HG03342 (cell line): ENCODE data around the gene OR2D2.
"Not testable (repeated sequence)": the region's sequence is repeated elsewhere in the genome, so short reads cannot be mapped to it uniquely, and the experiment has no call there.

Experiments
- ATAC-seq: cut with Tn5 transposase; IDR thresholded peaks from one replicate; pipeline ENCODE4 v1.9.1; 2021; ENCODE audit warnings: mild to moderate bottlenecking, moderate library complexity; ENCODE audit not compliant: unreplicated experiment

Gene OR2D2

GRCh38 chr11:6892400-6892799 is at the start of gene OR2D2:
OR2D2 (minus strand) TSS chr11:6892500; CDS start chr11:6892500, 0 bp downstream.
- ATAC-seq = no peak

DNA sequence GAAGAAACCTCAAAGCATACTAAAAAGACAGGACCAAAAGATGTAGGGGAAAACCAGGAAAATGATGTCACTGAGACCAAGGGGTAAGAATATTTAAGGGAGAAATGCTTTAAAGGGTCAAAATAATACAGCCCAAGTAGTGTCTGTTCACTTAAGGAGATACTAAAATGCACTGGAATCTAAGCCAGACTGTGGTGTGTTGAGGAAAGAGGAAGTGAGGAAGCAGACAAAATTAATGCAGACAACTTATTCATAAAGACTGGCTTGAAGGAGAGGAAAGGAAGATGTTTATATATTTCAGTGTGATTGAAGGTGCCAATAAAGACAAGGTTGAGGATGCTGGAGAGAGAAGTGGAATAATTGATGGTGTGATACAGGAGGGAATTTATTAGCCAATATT is 49.7 kb upstream of the OR2D2 start:
- ATAC-seq = no peak

GRCh38 chr11:6932145-6932544 is 39.8 kb upstream of the OR2D2 start:
- ATAC-seq = no peak

DNA sequence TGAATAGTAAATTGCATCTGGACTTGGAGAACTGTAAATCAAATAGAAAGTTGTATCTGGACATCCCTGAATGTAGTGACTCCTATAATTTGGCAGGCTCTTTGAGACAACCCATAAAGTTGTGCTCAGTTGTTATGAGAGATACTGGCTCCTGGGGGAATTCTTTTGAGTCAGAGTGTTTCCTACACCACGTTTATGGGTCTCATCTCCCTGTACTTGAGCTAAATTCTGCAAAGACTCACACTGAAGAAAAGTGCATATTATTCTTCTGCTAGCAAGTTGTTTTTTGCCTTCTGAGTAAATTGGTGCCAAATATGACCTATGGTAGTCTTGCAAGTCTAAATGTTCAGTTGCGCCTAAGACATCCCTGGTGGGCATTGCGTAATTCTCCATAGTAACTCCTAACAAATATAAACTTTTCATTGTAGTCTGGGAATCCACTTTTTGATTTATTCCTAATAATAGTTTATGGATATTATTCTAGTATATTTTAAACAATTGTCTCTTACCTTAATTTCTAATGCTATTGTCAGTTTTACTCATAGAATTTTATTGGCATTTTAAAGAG is 38.9 kb upstream of the OR2D2 start:
- ATAC-seq = no peak

DNA sequence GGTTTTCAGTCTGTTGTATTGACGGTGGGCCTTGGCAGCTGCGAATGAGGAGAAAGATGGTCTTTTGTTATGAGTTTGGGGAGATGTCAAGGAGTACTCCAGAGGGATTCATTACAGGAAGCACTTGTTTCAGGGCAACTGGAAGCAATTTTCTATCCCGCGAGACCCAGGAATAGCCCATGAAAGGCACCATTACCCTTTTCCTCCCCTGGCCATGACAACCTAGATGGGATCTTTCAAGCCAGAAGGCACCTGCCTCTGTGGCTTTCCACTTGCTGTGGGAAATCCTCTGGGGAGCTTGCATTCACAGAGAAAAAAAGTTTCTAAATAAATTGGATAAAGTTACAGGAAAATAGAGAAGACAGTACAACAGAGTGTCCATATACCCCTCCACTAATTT is 36.6 kb upstream of the OR2D2 start:
- no peak for ATAC-seq

GRCh38 chr11:6927030-6927617 is 34.8 kb upstream of the OR2D2 start:
- ATAC-seq = peak; percentile 55

- ATAC-seq = peak; percentile 72
These were observed 34.1 kb upstream of the OR2D2 start, which contains the start of gene ZNF215 for GRCh38 chr11:6926208-6927029. ZNF215 (plus strand) TSS chr11:6926426; CDS start chr11:6932273, 5,847 bp downstream.

- peak; percentile 10 for ATAC-seq
These were observed 33.4 kb upstream of the OR2D2 start for GRCh38 chr11:6925636-6926207.

DNA sequence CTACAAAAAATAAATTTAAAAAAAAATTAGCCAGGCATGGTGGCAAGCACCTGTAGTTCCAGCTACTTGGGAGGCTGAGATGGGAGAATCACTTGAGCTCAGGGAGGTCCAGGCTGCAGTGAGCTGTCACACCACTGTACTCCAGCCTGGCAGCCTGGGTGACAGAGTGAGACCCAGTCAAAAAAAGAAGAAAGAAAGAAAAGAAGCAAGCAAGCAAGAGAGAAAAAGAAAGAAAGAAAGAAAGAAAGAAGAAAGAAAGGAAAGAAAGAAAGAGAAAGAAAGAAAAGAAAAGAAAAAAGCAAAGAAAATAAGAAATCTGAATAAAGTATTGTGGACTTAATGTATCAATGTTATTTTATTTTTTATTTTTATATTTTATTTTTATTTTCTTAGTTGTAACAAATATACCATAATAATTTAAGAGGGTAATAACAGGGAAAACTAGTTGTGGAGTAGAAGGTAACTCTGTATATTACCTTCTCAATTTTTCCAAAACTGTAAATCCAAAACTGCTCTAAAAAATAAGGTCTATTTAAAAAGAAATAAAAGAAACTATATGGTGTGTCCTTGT is 32.8 kb upstream of the OR2D2 start:
- ATAC-seq = no peak

- ATAC-seq = no peak
These were observed 28.4 kb upstream of the OR2D2 start, which contains the start of gene OR2D3 for GRCh38 chr11:6920702-6921101. OR2D3 (plus strand) TSS chr11:6921002; CDS start chr11:6921002, 0 bp downstream.

DNA sequence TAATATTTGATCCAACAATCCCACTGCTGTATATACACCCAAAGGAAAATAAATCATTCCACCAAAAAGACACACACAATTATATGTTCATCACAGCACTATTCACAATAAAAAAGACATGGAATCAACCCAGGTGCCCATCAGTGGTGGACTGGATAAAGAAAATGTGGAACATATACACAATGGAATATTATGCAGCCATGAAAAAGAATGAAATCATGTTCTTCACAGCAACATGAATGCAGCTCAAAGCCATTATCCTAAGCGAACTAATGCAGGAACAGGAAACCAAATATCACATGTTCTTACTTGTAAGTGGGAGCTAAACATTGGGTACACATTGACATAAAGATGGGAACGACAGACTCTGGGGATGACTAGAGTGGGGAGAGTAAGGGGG is 27.4 kb upstream of the OR2D2 start:
- ATAC-seq = no peak

- no peak for ATAC-seq
These were observed 19.6 kb upstream of the OR2D2 start for GRCh38 chr11:6911948-6912347.

DNA sequence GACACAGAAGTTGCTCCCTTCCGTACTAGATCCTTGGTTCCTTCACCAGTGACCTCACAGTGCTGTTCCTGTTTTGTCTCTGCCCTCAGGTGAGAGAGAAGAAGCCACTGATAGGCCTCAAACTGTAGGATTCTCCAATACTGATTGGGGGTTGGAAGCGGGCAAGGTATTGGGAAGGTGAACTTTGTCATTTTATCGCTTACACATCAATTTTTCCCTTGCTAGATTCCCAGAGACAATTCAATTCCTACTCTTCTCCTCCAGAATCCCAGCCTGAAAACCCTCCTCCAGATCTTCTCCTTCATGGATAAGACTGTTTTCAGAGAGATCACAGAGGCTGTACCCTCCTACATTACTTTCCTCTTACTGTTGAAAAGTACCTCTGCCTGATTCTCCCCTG is 19.1 kb upstream of the OR2D2 start:
- ATAC-seq = no peak

DNA sequence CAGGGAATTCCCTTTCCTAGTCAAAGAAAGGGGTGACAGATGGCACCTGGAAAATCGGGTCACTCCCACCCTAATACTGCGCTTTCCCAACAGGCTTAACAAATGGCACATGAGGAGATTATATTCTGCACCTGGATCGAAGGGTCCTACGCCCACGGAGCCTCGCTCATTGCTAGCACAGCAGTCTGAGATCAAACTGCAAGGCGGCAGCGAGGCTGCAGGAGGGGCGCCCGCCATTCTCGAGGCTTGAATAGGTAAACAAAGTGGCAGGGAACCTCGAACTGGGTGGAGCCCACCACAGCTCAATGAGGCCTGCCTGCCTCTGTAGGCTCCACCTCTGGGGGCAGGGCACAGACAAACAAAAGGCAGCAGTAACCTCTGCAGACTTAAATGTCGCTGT is 12.5 kb upstream of the OR2D2 start:
- ATAC-seq = not testable (repeated sequence)

GRCh38 chr11:6900327-6900999 is 8.2 kb upstream of the OR2D2 start:
- ATAC-seq = no peak

GRCh38 chr11:6898911-6899310 is 6.6 kb upstream of the OR2D2 start:
- no peak for ATAC-seq

DNA sequence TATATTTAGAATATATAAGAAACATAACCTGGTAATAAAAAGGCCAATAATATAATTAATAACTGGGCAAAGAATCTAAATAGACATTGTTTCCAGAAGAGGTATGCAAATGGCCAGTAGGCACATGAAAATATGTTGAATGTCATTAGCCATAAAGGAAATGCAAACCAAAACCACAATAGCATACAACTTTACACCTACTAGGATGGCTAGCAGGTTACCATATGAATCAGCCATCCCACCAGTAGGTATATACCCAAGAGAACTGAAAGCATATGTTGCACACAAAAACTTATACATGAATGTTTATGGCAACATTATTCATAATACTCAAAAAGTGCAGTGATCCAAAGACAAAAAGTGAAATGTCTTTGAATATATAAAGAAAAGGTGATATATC is 2.7 kb upstream of the OR2D2 start:
- peak; percentile 88 for ATAC-seq

GRCh38 chr11:6894097-6894496 is 1.8 kb upstream of the OR2D2 start:
- no peak for ATAC-seq

DNA sequence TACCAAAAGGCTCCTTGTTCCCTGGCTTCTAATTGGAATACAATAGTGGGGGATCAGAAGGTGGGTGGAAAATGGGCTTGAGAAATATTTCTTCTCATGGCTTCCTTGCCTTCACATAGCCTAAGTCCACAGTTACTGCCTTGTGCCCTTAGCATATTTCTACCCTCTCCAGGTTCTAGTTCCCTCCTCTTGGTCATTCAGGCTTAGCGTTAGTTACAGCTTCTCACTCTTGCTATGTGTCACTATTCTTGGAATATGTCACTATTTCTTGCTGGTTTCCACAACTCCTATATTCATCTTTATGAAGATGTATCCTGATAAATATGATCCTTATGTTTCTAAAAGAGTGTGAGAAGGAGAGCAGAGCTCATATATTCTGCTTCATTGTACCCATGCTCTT is 2.5 kb downstream of the OR2D2 start:
- peak; percentile 51 for ATAC-seq

- no peak for ATAC-seq
These were observed 3.5 kb downstream of the OR2D2 start for GRCh38 chr11:6888830-6889229.

GRCh38 chr11:6887711-6888110 is 4.6 kb downstream of the OR2D2 start:
- not testable (repeated sequence) for ATAC-seq
